Measurements from ENCODE around the gene SRSF4.
"Not testable (repeated sequence)": the region's sequence is repeated elsewhere in the genome, so short reads cannot be mapped to it uniquely, and the experiment has no call there.

Gene SRSF4

DNA sequence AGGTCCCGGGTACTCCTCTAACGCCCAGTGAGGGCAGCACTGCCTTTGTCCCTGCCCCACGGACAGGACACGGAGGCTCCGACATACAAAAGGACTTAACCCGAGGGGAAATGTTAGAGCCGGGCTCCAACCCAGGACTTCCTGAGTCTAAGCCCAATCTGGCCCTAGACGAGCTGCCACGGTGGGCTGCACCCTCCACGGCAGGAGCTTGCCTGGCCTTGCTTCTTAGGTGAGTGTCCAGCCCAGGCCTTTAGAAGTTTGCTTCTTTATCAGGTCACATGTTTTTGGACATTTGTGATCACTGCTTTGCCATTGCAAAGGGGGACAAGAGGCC, 47.0 kb downstream of the SRSF4 start:
- H3K27me3 ChIP-seq (ENCODE audit: low read depth, low read length): peaks cover 7% of the 10 kb centered on the region
- H3K4me1 ChIP-seq (ENCODE audit: control insufficient read depth in 1 of 2, insufficient read depth in 2 of 2, low read length in 2 of 2): no peaks in the 10 kb centered on the region
- no peak overlapping the region for H3K27ac ChIP-seq (ENCODE audit: low read length)
- no peak overlapping the region for H3K4me3 ChIP-seq (ENCODE audit: low read depth in 1 of 2, low read length in 2 of 2)
- H3K9me3 ChIP-seq (ENCODE audit: control insufficient read depth in 1 of 2, low read length in 2 of 2): no peaks in the 10 kb centered on the region
- H3K36me3 ChIP-seq (ENCODE audit: control insufficient read depth in 1 of 2, insufficient read depth in 2 of 2, low read length in 2 of 2): no peaks in the 10 kb centered on the region

DNA sequence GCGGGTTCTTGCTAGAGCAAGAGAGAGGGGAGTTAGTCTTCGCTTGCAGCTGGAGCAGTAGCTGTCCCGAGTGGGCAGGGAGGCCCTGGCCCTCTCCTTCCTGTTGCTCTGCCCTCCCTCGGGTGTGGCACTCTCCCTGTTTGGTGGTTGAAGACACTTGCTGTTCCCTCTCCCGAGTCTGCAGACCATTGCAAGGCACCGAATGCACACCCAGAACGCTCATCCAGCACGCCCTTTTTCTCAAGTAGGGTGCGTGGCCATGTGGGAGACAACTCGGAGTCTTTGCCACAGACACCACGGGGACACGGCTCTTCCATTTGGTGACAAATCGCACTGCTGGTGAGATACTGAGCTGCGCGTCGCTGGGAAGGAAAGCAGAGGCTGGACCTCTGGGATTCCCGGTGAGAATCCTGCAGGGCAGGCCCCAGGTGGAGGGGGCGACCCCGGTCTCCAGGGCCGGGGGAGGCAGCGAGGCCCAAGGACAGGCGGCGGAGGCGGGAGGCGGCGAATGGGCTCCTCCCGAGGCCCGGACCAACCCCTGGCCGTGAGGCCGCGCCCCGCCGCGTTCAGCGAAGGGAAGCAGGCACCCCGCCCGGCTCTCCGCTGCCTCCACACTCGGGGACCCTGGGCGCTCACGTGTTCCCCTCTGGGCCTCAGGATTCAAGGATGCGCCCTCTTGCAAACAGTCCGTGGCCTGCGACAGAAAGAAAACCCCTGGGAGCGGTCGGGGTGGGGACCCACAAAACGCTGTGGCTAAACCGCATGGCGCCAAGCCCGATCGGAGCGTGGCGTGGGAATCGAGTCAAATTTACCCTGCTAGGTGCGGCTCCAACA, 47.6 kb downstream of the SRSF4 start:
- Histone ChIP-seq H3K27ac (ENCODE audit: low read length) (no peak overlapping the region), H3K27me3 (ENCODE audit: low read depth, low read length) (peaks cover 7% of the 10 kb centered on the region), H3K4me1 (ENCODE audit: control insufficient read depth in 1 of 2, insufficient read depth in 2 of 2, low read length in 2 of 2) (no peaks in the 10 kb centered on the region), H3K9me3 (ENCODE audit: control insufficient read depth in 1 of 2, low read length in 2 of 2) (no peaks in the 10 kb centered on the region), H3K4me3 (ENCODE audit: low read depth in 1 of 2, low read length in 2 of 2) (peak overlapping the region in 1 of 2 donors; percentile 42), H3K36me3 (ENCODE audit: control insufficient read depth in 1 of 2, insufficient read depth in 2 of 2, low read length in 2 of 2) (no peaks in the 10 kb centered on the region)

DNA sequence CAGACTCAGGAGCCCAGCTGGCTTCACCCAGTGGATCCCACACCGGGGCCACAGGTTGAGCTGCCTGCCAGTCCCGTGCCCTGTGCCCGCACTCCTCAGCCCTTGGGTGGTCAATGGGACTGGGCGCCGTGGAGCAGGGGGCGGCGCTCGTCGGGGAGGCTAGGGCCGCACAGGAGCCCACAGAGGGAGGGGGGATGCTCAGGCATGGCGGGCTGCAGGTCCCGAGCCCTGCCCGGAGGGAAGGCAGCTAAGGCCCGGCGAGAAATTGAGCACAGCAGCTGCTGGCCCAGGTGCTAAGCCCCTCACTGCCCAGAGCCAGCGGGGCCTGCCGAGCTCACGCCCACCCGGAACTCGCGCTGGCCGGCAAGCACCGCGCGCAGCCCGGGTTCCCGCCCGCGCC, 50.6 kb downstream of the SRSF4 start:
- H3K4me3 ChIP-seq (ENCODE audit: low read depth in 1 of 2, low read length in 2 of 2); H3K27me3 ChIP-seq (ENCODE audit: low read depth, low read length); H3K27ac ChIP-seq (ENCODE audit: low read length); H3K9me3 ChIP-seq (ENCODE audit: control insufficient read depth in 1 of 2, low read length in 2 of 2); H3K4me1 ChIP-seq (ENCODE audit: control insufficient read depth in 1 of 2, insufficient read depth in 2 of 2, low read length in 2 of 2); H3K36me3 ChIP-seq (ENCODE audit: control insufficient read depth in 1 of 2, insufficient read depth in 2 of 2, low read length in 2 of 2): not testable (repeated sequence)

DNA sequence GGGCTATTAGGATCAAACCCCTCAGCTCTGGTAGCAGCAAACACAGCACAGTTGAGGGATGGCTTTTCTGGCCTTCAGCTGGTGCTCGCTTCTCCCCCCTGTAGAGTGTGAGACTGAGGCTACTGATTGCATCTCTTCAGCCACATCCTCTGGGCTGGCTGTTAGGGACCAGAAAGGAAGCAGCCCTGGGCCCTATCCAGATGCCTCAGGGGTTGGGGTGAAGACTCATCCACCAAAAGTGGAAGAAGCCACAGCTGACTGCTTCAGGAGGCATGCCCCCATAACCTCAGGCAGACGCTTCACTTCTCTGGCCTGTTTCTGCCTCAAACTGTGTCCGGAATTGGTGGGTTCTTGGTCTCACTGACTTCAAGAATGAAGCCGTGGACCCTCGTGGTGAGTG, 51.8 kb downstream of the SRSF4 start:
- Histone ChIP-seq H3K27ac (ENCODE audit: low read length) (no peak overlapping the region), H3K4me3 (ENCODE audit: low read depth in 1 of 2, low read length in 2 of 2) (no peak overlapping the region), H3K27me3 (ENCODE audit: low read depth, low read length) (peaks cover 5% of the 10 kb centered on the region), H3K9me3 (ENCODE audit: control insufficient read depth in 1 of 2, low read length in 2 of 2) (no peaks in the 10 kb centered on the region), H3K4me1 (ENCODE audit: control insufficient read depth in 1 of 2, insufficient read depth in 2 of 2, low read length in 2 of 2) (no peaks in the 10 kb centered on the region), H3K36me3 (ENCODE audit: control insufficient read depth in 1 of 2, insufficient read depth in 2 of 2, low read length in 2 of 2) (no peaks in the 10 kb centered on the region)

DNA sequence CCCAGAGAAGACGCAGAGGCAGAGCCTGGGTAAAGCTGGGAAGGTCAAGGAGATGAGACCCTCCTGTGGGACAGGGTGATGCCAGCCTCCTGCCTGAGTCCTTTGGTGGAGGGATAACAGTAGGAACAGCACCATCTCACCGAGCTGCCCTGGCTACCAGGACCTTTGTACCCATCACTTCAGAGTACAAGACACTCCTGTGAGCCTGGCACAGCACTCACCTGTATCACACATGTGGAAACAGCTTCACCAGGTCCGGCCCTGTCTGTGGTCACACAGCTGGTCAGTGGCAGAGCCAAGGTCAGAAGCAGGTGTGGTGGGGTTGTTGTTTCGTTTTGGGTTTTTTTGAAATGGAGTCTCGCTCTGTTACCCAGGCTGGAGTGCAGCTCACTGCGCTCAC, 53.0 kb downstream of the SRSF4 start:
- no peak overlapping the region for H3K4me3 ChIP-seq (ENCODE audit: low read depth in 1 of 2, low read length in 2 of 2)
- no peaks in the 10 kb centered on the region for H3K27me3 ChIP-seq (ENCODE audit: low read depth, low read length)
- peaks cover 0 to 4% of the 10 kb centered on the region in 2 donors for H3K4me1 ChIP-seq (ENCODE audit: control insufficient read depth in 1 of 2, insufficient read depth in 2 of 2, low read length in 2 of 2)
- no peaks in the 10 kb centered on the region for H3K36me3 ChIP-seq (ENCODE audit: control insufficient read depth in 1 of 2, insufficient read depth in 2 of 2, low read length in 2 of 2)
- H3K27ac ChIP-seq (ENCODE audit: low read length): no peak overlapping the region
- H3K9me3 ChIP-seq (ENCODE audit: control insufficient read depth in 1 of 2, low read length in 2 of 2): no peaks in the 10 kb centered on the region

DNA sequence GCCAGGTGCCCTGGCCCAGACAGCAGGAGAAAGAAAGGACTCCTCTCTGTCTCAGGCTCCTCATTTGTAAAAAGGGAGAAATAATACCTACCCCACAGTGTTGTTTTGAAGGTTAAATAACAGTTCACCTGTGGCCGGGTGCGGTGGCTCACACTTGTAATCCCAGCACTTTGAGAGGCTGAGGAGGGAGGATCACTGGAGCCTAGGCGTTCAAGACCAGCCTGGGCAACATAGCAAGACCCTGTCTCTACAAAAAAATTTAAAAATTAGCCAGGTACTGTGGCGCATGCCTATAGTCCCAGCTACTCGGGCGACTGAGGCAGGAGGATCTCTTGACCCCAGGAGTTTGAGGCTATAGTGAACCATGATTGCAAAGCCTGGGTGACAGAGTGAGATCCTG, 55.5 kb downstream of the SRSF4 start:
- Histone ChIP-seq H3K4me3 (ENCODE audit: low read depth in 1 of 2, low read length in 2 of 2) (no peak overlapping the region), H3K27me3 (ENCODE audit: low read depth, low read length) (no peaks in the 10 kb centered on the region), H3K36me3 (ENCODE audit: control insufficient read depth in 1 of 2, insufficient read depth in 2 of 2, low read length in 2 of 2) (no peaks in the 10 kb centered on the region), H3K27ac (ENCODE audit: low read length) (no peak overlapping the region), H3K4me1 (ENCODE audit: control insufficient read depth in 1 of 2, insufficient read depth in 2 of 2, low read length in 2 of 2) (peaks cover 0 to 15% of the 10 kb centered on the region in 2 donors), H3K9me3 (ENCODE audit: control insufficient read depth in 1 of 2, low read length in 2 of 2) (no peaks in the 10 kb centered on the region)

DNA sequence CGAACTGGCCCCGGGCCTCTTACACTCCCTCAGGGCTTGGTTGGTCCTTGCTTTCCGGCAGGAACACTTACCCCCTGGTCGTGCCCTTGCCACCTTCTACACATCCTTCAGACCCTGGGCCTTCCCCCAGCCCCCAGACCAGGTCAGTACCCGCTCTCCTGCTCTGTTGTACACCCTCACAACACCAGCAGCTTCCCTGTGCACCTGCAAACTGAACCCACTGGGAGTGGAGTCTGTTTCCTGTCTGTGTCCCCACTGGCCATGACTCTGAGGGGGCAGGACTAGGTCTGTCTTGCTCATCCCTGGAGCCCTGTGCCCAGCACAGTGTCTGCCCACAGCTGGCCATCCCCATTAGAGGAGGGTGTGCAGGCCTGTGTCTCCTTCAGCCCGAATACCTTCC, 55.9 kb downstream of the SRSF4 start:
- Histone ChIP-seq H3K27ac (ENCODE audit: low read length) (no peak overlapping the region), H3K4me3 (ENCODE audit: low read depth in 1 of 2, low read length in 2 of 2) (no peak overlapping the region), H3K27me3 (ENCODE audit: low read depth, low read length) (no peaks in the 10 kb centered on the region), H3K9me3 (ENCODE audit: control insufficient read depth in 1 of 2, low read length in 2 of 2) (no peaks in the 10 kb centered on the region), H3K4me1 (ENCODE audit: control insufficient read depth in 1 of 2, insufficient read depth in 2 of 2, low read length in 2 of 2) (peaks cover 0 to 15% of the 10 kb centered on the region in 2 donors), H3K36me3 (ENCODE audit: control insufficient read depth in 1 of 2, insufficient read depth in 2 of 2, low read length in 2 of 2) (no peaks in the 10 kb centered on the region)

DNA sequence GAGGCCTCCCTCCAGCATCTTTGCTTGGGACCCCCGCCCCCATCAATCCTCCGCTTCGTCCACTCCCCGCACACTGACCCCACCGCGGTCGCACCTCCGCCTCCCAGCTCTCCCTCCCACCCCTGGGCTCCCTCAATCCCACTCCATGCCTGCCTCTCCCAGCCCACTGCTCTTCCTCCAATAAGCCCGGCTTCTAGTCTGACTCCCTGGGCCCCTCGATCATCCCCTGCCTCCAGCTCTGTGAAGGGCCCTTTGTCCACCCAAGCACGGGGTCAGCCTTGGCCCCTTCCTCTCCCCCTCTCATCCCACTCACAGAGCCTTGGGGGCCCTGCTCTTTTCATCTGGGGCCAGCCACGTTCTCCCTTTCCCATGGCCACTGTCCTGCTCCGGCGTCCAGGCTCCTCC, 56.5 kb downstream of the SRSF4 start:
- Histone ChIP-seq H3K4me1 (ENCODE audit: control insufficient read depth in 1 of 2, insufficient read depth in 2 of 2, low read length in 2 of 2) (peaks cover 0 to 15% of the 10 kb centered on the region in 2 donors), H3K4me3 (ENCODE audit: low read depth in 1 of 2, low read length in 2 of 2) (peak overlapping the region; percentile 30 to 75), H3K27me3 (ENCODE audit: low read depth, low read length) (no peaks in the 10 kb centered on the region), H3K36me3 (ENCODE audit: control insufficient read depth in 1 of 2, insufficient read depth in 2 of 2, low read length in 2 of 2) (no peaks in the 10 kb centered on the region), H3K9me3 (ENCODE audit: control insufficient read depth in 1 of 2, low read length in 2 of 2) (no peaks in the 10 kb centered on the region), H3K27ac (ENCODE audit: low read length) (peak overlapping the region; percentile 45)

DNA sequence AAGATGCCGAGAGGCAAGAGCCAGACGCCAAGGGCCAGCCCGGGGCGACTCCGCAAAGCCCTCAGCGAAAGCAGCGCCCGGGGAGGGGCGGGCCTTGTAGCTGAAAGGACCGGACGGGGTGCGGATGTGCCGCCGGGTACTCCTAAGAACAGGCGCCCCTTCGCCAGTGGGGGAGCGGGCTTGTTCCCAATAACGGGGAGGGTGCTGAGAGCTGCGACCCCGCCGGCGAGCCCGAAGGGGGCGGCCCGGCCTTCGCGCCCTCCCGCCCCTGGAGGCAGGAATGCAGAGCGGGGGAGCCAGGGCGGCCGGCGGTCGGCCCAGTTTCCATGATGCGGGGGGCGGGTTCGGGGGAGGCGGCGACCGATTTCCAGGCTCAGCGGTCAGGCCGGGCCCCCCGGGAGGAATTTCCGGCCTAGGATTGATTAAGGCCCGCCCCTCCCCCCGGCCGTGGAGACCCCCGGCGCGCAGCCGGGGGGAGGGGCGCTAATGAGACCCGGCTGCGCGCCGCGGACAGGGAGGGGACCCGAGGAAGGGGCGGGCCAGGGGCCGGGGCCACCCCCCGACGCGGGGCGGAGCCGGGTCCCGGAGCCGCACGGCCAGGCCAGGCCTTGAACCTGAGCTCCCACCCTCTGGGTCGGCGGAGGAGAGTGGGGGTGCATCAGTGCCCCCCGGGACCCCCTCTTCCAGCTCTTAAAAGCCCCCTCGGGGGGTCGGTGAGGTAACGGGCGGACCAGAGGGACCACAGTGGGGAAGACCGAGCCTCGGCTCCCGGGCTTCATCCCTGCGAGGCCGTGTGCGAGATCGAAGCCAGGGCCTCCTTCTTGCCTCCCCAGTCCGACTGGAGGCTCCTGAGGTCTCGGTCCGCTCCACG, 57.1 kb downstream of the SRSF4 start:
- Histone ChIP-seq H3K4me3 (ENCODE audit: low read depth in 1 of 2, low read length in 2 of 2) (peak overlapping the region; percentile 55 to 75), H3K27ac (ENCODE audit: low read length) (peak overlapping the region; percentile 45), H3K36me3 (ENCODE audit: control insufficient read depth in 1 of 2, insufficient read depth in 2 of 2, low read length in 2 of 2) (no peaks in the 10 kb centered on the region), H3K4me1 (ENCODE audit: control insufficient read depth in 1 of 2, insufficient read depth in 2 of 2, low read length in 2 of 2) (peaks cover 0 to 20% of the 10 kb centered on the region in 2 donors), H3K9me3 (ENCODE audit: control insufficient read depth in 1 of 2, low read length in 2 of 2) (no peaks in the 10 kb centered on the region), H3K27me3 (ENCODE audit: low read depth, low read length) (no peaks in the 10 kb centered on the region)

DNA sequence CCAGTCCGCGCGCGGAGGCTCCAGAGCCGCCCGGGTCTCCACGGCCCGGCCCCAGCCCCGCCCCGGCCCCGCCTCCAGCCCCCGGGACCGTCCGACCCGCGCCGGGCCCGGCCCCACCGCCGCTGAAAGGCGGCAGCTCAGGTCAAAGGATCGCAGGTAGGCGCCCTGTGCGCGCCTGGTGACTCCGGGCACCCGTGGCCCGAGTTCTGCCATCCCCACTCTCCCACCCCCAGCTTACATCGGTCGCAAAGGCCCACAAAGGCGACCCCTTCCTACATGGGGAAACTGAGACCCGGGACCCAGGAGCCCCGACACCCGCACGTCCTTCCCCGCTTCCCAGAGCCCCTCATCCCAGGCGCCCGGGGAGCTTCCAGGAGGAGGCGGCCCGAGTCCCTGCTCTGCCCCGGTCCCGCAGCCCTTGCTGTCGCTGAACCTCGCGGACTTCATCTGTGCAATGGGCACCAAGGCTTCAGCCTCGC, 57.8 kb downstream of the SRSF4 start, which contains the start of gene TMEM200B:
TMEM200B (minus strand) TSS at position 17 of the 479 bp plus-strand sequence. CDS start 2,075 bp downstream, outside the sequence.
- H3K27ac ChIP-seq (ENCODE audit: low read length): peak within 1 kb of the TSS; percentile 45
- no peaks in the 10 kb centered on the region for H3K27me3 ChIP-seq (ENCODE audit: low read depth, low read length)
- H3K4me1 ChIP-seq (ENCODE audit: control insufficient read depth in 1 of 2, insufficient read depth in 2 of 2, low read length in 2 of 2): peaks cover 0 to 20% of the 10 kb centered on the region in 2 donors
- no peaks in the 10 kb centered on the region for H3K36me3 ChIP-seq (ENCODE audit: control insufficient read depth in 1 of 2, insufficient read depth in 2 of 2, low read length in 2 of 2)
- peak within 1 kb of the TSS; percentile 55 to 75 for H3K4me3 ChIP-seq (ENCODE audit: low read depth in 1 of 2, low read length in 2 of 2)
- H3K9me3 ChIP-seq (ENCODE audit: control insufficient read depth in 1 of 2, low read length in 2 of 2): no peaks in the 10 kb centered on the region

Measured in muscle layer of duodenum (tissue), 2 donors.